ENCODE measurements around the gene REM1.
"Not testable (repeated sequence)": the region's sequence is repeated elsewhere in the genome, so short reads cannot be mapped to it uniquely, and the experiment has no call there.

REM1 gene, protein sequence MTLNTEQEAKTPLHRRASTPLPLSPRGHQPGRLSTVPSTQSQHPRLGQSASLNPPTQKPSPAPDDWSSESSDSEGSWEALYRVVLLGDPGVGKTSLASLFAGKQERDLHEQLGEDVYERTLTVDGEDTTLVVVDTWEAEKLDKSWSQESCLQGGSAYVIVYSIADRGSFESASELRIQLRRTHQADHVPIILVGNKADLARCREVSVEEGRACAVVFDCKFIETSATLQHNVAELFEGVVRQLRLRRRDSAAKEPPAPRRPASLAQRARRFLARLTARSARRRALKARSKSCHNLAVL

DNA sequence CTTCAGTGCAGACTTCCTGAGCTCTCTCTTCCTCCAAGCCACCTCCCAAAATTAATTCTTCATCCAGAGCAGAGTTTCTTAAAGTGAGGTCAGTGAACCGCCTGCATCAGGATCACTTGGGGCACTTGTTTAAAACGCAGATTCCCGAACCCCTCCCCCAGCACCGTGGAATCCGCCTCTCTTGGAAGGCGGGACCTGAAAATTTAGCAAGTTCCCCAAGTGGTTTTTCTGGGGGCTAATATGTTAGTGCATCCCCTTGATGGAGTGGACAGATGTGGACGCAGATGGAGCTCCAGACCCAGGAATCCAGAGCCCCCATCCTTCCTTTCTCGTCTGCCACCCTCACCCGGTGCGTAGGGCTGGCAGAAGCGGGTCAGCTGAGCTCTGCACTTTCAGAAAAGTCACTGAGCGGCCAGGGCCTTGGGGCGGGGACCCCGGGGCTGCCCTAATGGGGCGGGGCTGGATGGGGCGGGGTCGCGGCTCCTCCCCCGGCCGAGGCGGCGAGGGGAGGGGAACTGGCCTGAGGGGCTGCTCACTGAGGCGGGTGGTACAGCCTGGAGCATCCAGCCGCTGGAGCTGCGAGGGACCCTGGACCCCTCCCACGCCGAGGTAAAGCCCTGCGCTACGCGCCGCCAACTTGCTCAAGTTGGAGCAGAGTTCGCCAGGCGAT lies at the start of gene REM1, which contains the start of gene DEFB124:
Gene REM1 (plus strand): TSS at position 531 of the 670 bp plus-strand sequence. CDS start 1,158 bp downstream, outside the sequence.
Gene DEFB124 (minus strand): TSS at position 370 of the 670 bp plus-strand sequence. CDS start 2,114 bp downstream, outside the sequence.
- DNase-seq (ENCODE audit: low read depth in 1 of 2, low spot score in 1 of 2), result no peak

DNA sequence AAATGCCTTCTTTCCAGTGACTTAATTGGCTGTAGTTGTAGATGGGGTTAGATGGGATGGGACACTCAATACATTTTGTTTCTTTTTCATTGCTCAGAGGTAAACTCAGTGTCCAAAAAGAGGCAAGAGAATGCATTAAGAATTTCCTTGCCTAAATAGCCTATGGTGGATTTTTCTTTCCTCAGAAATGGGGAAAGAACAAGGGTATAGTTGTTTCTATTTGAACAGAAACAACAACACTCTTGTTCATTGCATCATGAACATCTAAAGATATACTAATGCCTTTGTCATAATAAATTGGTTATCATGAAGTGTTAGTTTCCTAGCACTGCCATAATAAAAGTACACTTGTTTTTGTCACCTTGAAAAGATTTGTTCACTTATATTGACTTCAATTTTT lies 49.3 kb upstream of the REM1 start:
- DNase-seq (ENCODE audit: low read depth in 1 of 2, low spot score in 1 of 2), result no peak

DNA sequence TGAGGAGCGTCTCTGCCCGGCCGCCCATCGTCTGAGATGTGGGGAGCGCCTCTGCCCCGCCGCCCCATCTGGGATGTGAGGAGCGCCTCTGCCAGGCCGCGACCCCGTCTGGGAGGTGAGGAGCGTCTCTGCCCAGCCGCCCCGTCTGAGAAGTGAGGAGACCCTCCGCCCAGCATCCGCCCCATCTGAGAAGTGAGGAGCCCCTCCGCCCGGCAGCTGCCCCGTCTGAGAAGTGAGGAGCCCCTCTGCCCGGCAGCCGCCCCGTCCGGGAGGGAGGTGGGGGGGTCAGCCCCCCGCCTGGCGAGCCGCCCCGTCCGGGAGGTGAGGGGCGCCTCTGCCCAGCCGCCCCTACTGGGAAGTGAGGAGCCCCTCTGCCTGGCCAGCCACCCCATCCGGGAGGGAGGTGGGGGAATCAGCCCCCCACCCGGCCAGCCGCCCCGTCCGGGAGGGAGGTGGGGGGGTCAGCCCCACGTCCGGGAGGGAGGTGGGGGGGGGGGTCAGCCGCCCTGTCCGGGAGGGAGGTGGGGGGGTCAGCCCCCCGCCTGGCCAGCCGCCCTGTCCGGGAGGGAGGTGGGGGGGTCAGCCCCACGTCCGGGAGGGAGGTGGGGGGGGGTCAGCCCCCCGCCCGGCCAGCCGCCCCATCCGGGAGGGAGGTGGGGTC lies 48.1 kb upstream of the REM1 start:
- not testable (repeated sequence) for DNase-seq (ENCODE audit: low read depth in 1 of 2, low spot score in 1 of 2)

DNA sequence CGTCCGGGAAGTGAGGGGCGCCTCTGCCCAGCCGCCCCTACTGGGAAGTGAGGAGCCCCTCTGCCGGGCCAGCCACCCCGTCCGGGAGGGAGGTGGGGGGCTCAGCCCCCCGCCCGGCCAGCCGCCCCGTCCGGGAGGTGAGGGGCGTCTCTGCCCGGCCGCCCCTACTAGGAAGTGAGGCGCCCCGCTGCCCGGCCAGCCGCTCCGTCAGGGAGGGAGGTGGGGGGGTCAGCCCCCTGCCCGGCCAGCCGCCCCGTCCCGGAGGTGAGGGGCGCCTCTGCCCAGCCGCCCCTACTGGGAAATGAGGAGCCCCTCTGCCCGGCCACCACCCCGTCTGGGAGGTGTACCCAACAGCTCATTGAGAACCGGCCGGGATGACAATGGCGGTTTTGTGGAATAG lies 47.5 kb upstream of the REM1 start:
- DNase-seq (ENCODE audit: low read depth in 1 of 2, low spot score in 1 of 2), result not testable (repeated sequence)

DNA sequence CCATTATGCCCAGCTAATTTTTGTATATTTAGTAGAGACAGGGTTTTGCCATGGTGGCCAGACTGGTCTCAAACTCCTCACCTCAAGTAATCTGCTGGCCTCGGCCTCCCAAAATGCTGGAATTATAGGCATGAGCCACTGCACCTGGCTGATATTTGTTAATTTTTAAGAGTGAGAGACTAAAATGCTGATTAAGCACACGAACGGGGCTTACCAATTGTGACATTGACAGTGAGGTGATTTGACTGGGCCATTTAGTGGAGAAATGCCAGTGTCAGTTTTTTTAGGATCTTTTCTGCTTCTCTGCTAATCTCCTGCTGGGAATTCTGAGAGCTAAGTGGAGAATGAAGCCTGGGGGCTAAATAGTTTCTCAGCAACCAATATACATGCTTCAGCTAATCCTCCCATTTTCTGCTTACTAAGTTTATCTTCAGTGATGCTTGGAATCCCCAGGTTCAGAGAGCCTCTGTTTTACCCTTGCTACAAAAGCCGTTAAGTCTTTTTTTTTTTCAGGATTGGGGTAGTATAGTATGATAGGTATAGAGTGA lies 44.4 kb upstream of the REM1 start:
- no peak for DNase-seq (ENCODE audit: low read depth in 1 of 2, low spot score in 1 of 2)

DNA sequence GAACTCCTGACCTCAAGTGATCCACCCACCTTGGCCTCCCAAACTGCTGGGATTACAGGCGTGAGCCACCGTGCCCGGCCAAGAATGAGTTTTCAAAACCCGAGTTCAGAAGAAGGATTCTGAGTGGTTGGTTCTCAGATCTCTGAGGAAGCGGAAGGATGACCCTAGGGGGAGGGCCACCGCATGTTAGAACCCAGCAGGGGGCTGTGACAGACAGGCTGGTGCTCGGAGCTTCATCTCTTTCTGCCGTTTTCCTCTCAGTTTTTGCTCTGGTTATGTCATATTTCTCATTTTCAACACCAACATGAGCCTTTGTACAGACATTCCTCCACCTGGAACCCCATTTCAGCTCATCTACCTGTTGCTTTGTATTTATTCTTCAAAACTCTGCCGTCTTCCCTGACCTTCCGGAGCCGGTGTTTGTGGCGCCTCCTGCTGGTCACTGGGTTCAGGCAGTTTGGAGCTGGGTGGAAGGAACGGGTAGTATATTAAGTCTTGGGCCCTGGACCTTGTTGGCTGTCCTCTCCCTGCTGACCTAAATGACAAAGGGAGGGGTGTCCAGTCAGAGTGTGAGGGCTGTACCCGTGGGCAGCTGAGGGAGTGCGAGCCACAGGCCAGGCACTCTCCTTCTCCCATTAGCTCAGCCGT lies 35.0 kb upstream of the REM1 start, which contains the start of gene DEFB123:
Gene DEFB123 (plus strand): TSS at position 621 of the 648 bp plus-strand sequence. CDS start 67 bp downstream, outside the sequence.
- DNase-seq (ENCODE audit: low read depth in 1 of 2, low spot score in 1 of 2), result no peak

DNA sequence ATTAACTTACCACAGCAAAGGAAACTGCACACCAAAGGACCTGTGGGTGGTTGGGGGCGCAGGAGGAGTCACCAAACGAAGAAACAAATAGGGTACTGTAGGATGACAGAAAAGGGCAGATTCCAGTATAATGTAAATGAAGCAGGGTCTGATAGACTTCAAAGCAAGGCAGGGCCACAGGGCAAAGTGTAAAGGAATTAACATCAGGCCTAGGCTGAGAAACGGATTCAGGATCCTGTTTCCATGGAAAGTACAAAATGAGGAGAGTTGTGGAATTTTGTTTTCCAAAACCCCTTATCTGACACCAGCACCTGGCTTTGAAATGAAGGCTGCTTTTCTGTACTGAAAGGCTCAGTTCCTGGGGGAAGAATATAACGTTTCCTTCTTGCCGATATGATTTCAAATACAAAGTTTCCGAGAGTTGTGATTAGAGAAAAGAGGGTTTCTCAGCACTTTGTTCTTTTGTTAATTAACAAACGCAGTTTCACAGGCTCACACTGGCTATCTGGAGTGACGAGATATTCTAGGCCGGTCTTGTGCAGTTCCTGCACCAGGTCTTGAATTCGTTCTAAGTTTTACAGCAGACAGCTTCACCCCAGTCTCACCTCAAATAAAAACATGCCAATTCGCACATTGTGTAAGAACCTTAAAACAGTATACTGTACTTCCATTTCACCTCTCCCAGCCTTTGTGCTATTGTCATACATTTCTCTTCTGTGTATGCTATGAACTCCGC lies 28.8 kb upstream of the REM1 start:
- no peak for DNase-seq (ENCODE audit: low read depth in 1 of 2, low spot score in 1 of 2)

DNA sequence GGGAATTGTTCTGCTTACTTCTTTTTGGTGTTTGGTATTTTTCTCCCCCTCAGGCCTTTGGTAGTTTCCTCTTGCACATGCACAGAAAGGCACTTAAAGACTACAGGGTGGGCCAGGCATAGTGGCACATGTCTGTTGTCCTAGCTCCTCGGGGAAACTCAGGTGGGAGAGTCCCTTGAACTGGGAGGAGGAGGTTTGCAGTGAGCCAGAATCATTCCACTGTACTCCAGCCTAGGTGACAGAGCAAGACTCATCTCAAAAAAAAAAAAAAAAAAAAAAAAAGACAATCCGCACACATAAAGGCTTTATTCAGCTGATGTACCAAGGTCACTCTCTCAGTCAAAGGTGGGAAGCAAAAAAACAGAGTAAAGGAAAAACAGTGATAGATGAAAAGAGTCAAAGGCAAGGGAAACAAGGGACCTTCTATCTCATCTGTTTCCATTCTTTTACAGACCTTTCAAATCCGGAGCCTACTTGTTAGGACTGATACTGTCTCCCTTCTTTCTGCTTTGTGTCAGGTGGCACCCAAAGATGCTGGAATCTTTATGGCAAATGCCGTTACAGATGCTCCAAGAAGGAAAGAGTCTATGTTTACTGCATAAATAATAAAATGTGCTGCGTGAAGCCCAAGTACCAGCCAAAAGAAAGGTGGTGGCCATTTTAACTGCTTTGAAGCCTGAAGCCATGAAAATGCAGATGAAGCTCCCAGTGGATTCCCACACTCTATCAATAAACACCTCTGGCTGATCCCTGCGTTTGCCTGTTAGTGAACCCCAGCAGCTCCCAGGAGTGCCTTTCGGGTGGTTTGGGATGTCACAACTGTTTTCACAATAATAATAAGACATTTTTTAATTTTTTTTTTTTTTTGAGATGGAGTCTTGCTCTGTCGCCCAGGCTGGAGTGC lies 25.3 kb upstream of the REM1 start:
- DNase-seq (ENCODE audit: low read depth in 1 of 2, low spot score in 1 of 2), result no peak

DNA sequence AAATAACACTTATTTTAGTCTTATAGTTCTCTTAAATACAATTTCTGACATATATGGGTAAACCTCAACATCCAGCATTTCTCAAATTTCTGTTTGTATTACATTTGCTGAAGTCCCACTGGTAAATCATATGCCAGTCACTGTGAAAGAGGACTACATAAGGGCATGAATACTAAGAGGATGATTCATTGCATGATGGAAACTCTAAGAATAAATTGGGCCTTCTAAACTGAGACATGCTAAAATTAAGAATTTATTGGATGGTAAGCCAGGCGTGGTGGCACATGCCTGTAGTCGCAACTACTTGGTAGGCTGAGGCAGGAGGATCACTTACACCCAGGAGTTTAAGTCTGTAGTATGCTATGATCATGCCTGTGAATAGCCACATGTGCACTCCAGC lies 22.5 kb upstream of the REM1 start:
- no peak for DNase-seq (ENCODE audit: low read depth in 1 of 2, low spot score in 1 of 2)

DNA sequence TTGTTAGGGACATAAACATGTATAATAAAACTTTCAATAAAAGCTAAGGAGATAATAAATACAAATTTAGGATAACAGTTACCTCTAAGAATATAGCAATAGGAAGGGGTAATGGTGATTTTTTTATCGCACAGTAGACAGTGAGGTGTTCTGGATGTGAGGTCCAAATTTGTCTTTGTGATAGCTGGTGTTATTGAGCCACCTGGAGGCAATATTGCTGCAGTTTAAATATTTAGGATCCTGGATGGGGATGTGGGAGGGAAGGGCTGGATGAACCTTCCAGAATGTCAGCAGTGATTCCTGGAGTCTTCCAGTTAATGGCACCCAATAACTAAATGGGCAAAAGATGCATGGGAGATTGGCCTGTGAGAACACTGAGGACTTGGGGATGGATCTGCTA lies 20.7 kb upstream of the REM1 start:
- DNase-seq (ENCODE audit: low read depth in 1 of 2, low spot score in 1 of 2), result no peak

DNA sequence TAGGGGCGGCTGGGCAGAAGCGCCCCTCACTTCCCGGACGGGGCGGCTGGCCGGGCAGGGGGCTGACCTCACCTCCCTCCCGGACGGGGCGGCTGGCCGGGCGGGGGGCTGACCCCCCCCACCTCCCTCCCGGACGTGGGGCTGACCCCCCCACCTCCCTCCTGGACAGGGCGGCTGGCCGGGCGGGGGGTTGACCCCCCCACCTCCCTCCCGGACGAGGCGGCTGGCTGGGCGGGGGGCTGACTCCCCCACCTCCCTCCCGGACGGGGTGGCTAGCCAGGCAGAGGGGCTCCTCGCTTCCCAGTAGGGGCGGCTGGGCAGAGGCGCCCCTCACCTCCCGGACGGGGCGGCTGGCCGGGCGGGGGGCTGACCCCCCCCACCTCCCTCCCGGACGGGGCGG lies 4.1 kb upstream of the REM1 start:
- DNase-seq (ENCODE audit: low read depth in 1 of 2, low spot score in 1 of 2), result not testable (repeated sequence)

DNA sequence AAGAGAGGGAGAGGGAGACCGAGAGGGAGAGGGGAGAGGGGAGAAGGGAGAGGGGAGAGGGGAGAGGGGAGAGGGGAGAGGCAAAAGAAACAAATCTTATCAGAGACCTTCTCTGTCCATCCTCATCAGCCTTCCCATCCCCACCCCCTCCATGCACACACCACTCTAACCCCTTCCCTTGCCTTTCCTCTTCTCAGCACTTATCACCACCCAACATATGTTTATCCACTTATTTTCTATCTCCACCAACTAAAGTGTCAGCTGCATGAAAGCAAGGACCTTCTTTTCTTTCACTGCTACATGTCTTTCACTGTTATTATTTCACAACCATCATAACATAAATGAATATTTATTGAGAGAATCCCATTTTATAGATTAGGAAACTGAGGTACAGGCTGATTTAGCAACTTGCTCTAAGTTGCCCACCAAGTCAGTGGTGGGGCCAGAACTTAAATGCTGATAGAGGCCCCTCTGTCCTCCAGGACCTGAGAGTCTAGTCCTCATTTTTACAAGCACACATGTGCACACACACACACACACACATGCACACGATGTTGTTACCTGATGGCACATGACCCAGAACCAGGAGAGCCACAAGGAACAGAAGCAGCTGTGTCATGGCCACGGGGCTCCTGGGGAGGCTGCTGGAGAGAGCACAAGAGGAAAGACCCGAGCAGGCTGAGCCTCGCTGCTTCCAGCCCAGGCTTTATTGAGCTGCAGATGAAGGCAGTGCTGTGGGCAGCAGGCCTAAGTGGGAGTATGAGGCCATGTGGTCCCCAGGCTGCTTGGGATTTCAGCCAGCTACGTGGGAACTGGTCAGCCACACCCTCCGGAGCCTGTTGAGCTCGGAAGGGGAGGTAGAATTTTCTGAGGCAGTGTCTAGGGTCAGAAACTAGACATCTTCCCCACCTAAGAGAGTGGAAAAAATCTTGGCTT lies 2.4 kb upstream of the REM1 start:
- DNase-seq (ENCODE audit: low read depth in 1 of 2, low spot score in 1 of 2), result no peak

DNA sequence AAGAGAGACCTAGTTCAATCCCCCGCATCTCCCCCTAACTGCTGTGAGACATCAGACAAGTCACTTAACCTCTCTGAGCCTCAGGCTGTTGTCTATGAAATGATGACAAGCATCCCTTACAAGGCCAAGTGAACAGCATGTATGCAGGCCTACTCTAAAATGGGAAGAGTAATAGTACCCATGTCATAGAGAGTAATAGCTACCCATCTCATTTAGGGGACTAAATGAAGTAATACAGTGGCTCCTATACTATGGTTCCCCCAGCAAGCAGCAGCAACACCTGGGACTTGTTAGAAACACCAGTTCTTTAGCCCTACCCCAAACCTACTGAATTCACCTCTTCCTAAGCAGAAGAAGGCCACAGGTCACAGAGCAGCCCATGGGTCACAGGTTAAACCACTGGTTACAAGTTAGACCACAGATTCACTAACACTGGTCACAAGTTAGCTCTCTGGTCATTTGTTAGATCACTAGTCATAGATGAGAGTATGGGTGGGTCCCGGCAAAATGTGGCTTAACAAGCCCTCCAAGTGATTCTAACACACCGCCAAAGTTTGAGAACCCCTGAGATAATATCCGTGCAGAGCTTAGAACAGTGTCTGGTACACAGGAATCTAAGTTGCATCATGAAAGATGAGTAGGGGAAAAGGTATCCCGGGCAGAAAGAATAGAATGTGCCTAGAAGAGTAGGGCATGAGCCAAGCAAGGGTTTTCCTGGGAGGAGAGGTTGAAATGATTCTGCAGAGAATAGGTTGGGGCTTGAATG lies 1.6 kb upstream of the REM1 start:
- DNase-seq (ENCODE audit: low read depth in 1 of 2, low spot score in 1 of 2), result no peak

DNA sequence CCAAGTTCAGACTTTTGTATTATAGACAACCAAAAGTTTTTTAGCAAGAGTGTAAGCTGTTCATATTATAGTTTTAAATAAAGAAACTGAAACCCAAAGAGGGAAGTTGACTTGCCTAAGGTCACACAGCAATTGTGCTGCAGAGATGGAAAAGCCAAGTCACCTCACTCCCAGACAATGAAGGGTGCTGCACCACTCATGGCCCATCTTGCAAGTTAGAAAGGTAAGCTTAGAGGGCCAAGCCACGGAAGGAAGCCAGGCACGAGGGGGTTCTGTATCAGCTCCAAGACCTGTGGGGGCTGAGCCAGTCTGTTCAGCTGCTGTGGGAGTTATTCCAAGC lies 1.0 kb upstream of the REM1 start:
- DNase-seq (ENCODE audit: low read depth in 1 of 2, low spot score in 1 of 2), result no peak

DNA sequence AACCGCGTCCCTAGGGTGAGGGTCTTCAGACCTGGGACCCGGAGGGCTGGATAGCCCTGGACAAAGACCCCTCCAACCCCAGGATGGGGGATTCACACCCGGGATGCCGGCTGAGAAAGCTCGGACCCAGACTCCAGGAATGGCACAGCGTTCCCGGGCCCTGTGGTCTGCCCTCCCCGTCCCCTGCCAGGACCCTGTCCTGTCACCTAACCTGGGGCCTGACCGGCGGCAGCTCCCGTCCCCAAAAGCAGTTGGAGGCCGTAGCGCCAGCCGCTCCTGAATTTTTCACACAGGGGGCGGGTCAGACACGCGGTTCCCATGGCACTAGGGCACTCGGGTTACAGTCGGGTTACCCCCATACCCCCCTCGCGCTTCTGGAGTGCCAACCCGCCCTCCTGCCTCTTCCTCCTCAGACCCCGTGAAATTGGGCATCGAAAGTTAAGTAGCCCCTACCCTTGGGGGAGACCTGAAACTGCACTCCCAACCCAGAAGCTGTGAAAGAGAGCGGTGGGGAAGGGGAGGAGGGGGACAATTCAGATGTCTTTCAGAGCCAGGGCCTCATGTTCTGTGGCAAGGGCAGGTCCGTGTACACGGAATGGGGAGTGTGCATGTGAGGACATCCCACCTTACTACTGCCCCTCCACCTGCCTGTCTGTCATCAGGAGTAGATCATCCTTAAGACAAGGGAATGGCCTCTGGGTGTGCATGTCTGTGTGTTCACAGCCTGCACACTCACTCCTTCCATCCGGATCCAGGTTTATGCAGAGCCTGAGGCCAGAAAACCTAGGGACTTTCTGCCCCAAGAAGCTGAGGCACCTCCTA lies 595 bp downstream of the REM1 start:
- DNase-seq (ENCODE audit: low read depth in 1 of 2, low spot score in 1 of 2), result no peak

DNA sequence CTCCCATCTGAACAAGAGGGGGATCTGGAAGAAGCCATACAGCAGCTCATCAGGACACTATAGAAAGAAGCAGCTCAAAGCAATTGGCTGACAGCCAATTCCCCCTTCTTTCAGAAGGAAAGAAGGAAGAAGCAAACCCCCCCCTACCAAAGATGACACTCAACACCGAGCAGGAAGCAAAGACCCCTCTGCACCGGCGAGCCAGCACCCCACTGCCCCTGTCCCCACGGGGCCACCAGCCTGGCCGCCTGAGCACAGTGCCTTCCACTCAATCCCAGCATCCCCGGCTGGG lies 1.2 kb downstream of the REM1 start:
- no peak for DNase-seq (ENCODE audit: low read depth in 1 of 2, low spot score in 1 of 2)

DNA sequence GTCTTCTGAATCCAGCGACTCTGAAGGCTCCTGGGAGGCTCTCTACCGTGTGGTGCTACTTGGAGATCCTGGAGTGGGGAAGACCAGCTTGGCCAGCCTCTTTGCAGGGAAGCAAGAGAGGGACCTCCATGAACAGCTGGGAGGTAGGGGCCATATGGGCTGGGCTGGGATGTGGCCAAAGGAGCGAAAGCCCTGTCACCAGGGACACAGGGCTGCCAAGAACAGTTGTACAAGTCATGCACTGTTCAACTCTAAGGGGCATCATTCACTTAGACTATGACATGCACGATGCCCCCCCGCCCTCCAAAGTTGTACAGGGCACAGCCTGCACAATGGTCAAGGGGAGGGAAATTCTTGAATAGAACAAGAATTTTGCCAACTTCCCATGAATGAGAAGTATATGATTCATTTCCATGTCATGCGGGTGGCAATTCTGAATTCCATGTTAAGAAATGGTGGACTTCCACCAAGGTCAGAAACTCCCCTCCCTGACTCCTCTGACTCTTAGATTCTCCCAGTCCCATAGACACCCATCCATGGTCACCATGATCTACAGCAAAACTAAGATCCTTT lies 1.6 kb downstream of the REM1 start:
- no peak for DNase-seq (ENCODE audit: low read depth in 1 of 2, low spot score in 1 of 2)

All from stimulated activated CD4-positive, alpha-beta T cell treated with anti-CD3 and anti-CD28 coated beads, Interleukin-15, amount 100 ng/mL, for 1 hour (primary cell).